EL (cell line): ENCODE data around the gene PTPRK.
A peak's percentile ranks its signal among the peaks of the same experiment; 100 is the strongest.

ENCODE experiments used
- DNase-seq: peaks from one replicate; pipeline ENCODE4 v3.0.0-alpha.2; 2016

Gene PTPRK

GRCh38 chr6:128379577-128379976 is 140.8 kb downstream of the PTPRK start:
- DNase-seq, result no peak

- DNase-seq, result no peak
Measured at GRCh38 chr6:128376952-128377503, 143.4 kb downstream of the PTPRK start.

- DNase-seq, result no peak
Measured at GRCh38 chr6:128371136-128371535, 149.3 kb downstream of the PTPRK start.

GRCh38 chr6:128370072-128370471 is 150.3 kb downstream of the PTPRK start:
- DNase-seq, result peak; percentile 37

- peak; percentile 26 for DNase-seq
Measured at GRCh38 chr6:128368213-128368944, 152.0 kb downstream of the PTPRK start.

- DNase-seq, result no peak
Measured at GRCh38 chr6:128367437-128367836, 153.0 kb downstream of the PTPRK start.

- no peak for DNase-seq
Measured at GRCh38 chr6:128365520-128366160, 154.8 kb downstream of the PTPRK start.

- no peak for DNase-seq
Measured at GRCh38 chr6:128364766-128365519, 155.5 kb downstream of the PTPRK start.

- no peak for DNase-seq
Measured at GRCh38 chr6:128363020-128363813, 157.2 kb downstream of the PTPRK start.

GRCh38 chr6:128361378-128361777 is 159.0 kb downstream of the PTPRK start:
- no peak for DNase-seq

GRCh38 chr6:128358244-128358776 is 162.1 kb downstream of the PTPRK start:
- peak; percentile 46 for DNase-seq

GRCh38 chr6:128357392-128358130 is 162.8 kb downstream of the PTPRK start:
- no peak for DNase-seq

GRCh38 chr6:128352366-128352765 is 168.0 kb downstream of the PTPRK start:
- DNase-seq, result no peak

GRCh38 chr6:128351255-128351514 is 169.2 kb downstream of the PTPRK start:
- no peak for DNase-seq

GRCh38 chr6:128350416-128351254 is 169.8 kb downstream of the PTPRK start:
- peak; percentile 41 for DNase-seq

- no peak for DNase-seq
Measured at GRCh38 chr6:128347123-128347522, 173.3 kb downstream of the PTPRK start.

- no peak for DNase-seq
Measured at GRCh38 chr6:128346569-128346968, 173.8 kb downstream of the PTPRK start.

- no peak for DNase-seq
Measured at GRCh38 chr6:128345278-128345677, 175.1 kb downstream of the PTPRK start.

GRCh38 chr6:128343706-128344105 is 176.7 kb downstream of the PTPRK start:
- DNase-seq, result no peak

GRCh38 chr6:128339635-128340450 is 180.6 kb downstream of the PTPRK start:
- no peak for DNase-seq
